ENCODE results near the gene CHD9.
A peak's percentile ranks its signal among the peaks of the same experiment; 100 is the strongest.
"Not testable (repeated sequence)": the region's sequence is repeated elsewhere in the genome, so short reads cannot be mapped to it uniquely, and the experiment has no call there.

Gene CHD9

DNA sequence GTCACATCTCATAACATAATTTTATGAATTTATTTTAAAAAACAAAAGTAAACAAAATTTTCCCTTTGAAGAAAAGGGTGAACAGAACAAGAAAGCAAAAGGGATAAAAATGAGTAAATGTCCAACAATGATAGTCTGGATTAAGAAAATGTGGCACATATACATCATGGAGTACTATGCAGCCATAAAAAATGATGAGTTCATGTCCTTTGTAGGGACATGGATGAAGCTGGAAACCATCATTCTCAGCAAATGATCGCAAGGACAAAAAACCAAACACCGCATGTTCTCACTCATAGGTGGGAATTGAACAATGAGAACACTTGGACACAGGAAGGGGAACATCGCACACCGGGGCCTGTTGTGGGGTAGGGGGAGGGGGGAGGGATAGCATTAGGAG, 3.5 kb upstream of the CHD9 start:
- DNase-seq = not testable (repeated sequence)

DNA sequence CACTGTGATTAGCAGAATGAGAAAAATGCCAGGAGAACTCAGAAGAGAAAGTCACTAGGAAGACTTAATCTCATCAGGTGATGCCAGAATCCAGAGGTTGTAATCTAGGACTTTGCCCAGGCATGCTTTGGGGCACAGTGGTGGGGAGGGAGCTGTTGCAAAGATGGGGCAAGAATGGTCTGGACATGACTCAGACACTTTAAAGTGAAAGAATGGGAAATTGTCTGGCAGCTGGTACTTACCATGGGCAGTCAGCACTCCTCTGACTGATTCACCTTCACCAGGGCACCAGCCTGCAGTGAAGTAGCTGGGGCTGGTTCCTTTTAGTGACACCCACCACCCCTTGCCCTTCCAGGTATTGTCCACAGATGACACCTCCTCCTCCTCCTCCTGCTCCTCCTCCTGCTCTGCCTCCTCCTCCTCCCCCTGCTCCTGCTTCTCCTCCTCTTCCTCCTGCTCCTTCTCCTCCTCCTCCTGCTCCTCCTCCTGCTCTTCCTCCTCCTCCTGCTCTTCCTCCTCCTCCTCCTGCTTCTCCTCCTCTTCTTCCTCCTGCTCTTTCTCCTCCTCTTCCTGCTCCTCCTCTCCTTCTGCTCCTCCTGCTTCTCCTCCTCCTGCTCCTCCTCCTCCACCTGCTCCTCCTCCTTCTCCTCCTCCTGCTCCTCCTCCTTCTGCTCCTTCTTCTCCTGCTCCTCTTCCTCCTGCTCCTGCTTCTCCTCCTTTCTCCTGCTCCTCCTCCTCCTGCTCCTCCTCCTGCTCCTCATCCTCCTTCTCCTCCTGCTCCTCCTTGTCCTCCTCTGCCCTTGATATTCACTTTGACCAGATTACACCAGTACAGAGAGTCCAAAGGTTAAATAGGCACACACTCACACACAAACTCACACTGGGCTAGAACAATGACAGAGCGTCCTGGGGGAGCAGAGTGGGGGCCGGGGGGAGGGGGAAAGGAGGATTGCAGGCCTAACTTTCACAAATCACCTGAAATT, 2.0 kb upstream of the CHD9 start, which contains the start of gene CHD9NB:
TSS of gene CHD9NB (minus strand) at position 379 of the 983 bp plus-strand sequence. CDS start 8,739 bp downstream, outside the sequence.
- peak; percentile 66 to 87 for DNase-seq

DNA sequence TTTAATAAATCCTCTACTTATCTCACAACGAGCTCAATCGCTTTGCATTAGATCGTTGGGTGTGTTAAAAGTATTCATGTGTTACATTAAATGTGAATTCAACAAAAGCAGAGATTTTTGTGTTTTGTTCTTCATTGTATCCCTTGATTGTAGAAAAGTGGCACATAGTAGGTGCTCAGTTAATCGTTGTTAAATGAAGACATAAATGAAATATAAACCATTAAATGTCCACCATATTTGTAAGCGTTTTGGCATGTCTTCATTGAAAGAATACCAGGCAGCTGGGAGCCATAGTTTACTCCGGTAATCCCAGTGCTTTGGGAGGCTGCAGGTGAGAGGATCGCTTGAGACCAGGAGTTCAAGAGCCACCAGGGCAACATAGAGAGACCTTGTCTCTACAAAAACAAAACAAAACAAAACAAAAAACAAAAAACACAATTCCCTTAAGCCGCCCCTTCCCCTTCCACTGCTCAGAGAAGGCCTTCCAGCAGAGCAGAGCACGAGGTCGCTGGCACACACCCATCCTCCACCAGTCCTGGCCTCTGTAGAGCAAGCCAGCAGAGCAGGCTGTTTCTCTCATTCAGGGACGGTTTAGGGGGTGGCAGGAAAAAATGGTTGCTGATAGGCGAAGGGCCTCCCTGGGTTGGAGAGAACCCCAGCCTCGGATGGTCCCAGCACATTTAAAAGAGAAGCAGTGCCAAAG, 673 bp upstream of the CHD9 start:
- no peak for DNase-seq

DNA sequence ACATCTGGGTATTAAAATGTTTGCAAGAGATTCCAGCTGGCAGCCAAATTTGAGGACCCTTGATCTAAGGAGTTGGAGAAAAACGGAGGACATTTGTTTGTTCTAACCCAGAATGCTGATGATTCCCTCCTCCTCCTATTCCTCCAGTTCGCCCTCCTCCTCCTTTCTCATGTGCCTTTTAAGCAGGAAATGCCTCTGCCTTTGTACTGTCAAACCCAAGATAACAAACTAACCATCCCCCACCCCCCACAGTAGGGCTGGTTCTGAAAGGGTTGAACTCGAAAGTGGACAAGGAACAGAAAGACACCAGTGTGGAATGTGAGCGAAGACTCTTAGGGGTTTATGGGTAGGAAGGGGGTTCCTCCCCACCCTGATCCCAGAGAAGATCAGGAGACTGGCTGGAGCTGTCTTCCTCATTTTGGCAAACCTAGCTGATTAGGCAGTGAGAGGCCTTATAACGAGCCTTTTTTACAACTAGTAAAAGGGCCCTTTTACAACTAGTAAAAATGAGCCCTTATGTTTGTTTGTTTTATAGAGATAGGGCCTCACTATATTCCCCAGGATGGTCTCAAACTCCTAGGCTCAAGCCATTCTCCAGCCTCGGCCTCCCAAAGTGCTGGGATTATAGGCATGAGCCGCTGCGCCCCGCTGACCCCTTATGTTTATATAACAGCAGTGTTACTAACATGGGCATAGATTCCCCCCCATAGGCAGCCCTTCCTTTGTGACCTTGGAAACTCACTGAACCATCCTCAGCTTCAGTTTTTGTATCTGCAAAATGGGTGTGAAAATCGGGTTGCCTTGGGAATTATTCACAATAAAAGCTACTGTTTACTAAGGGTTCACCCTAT, 975 bp downstream of the CHD9 start:
- peak; percentile 38 to 45 for DNase-seq

- no peak for DNase-seq
Measured at GRCh38 chr16:53056392-53056881, 1.6 kb downstream of the CHD9 start.

- no peak for DNase-seq
Measured at GRCh38 chr16:53057658-53058057, 2.9 kb downstream of the CHD9 start.

DNA sequence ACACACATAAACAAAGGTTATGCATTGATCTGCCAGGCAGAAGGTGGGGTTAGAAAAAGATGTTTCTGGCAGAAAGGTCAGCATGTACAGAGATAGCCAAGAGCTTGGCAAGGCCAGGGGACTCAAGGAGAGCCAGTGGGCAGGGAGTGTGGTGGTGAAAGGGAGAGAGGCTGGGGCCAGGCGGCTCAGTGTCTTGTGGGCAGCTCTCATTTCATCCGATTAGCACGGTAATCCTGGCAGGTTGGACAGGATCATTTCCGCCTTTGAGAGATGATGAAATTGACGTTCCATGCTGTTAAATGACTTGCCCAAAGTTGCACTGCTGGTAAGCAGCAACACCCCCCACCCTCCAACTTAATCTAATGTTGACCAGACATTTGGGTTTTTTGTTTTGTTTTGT, 3.6 kb downstream of the CHD9 start:
- DNase-seq = no peak

DNA sequence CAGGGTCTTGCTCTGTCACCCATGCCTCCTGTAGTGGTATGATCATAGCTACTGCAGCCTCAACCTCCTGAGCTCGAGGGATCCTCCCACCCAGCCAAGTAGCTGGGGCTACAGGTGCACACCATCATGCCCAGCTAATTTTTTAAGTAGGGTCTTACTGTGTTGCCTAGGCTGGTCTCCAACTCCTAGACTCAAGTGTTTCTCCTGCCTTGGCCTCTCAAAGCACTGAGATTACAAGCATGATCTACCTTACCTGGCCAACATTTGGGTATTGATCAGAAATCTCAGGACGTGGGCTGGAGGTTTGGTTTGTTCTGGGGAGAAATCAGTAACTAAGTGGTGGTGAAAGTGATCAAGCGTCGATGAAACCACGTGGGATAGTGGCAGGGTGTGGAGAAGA, 4.1 kb downstream of the CHD9 start:
- no peak for DNase-seq

DNA sequence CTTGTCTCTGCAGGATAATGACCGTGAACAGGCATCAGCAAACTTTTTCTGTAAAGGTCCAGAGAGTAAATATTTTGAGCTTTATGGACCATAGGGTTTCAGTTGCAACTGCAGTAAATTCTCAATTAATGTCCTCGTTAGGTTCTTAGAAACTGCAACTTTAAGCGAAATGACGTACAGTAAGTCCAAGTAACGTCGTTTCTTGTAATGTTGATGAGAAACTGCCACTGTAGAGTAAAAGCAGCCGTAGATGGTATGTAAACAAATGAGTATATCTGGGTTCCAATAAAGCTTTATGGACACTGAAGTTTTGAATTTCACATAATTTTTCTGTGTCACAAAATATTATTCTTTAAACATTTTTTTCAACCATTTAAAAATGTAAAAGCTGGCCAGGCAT, 4.9 kb downstream of the CHD9 start:
- no peak for DNase-seq

GRCh38 chr16:53061256-53061655, 6.5 kb downstream of the CHD9 start:
- no peak for DNase-seq

DNA sequence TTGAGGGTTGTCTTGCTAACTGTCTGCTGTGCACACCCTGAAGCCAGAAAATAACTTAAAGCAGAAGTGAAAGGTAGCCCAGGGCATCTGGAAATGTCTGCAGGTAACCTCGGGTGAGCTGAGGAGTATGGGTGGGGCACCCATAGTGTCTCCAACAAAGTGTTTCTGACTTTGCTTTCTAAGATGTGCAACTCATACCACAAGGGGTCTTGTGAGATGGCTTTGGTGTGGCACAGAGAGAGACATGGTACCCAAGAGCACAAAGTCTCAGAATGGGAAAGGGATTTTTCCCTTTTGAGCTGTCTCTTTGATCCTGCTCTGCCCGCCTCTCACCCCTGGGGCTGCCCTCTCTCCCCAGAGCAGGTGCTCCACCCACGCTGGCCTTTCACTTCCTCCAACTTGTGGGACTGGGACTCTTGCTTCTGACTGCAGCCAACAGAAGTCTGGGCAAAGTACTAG, 6.9 kb downstream of the CHD9 start:
- DNase-seq = peak; percentile 71 to 79

- DNase-seq = no peak
Measured at GRCh38 chr16:53064081-53064578, 9.3 kb downstream of the CHD9 start.

- DNase-seq = no peak
Measured at GRCh38 chr16:53065461-53066061, 10.8 kb downstream of the CHD9 start.

DNA sequence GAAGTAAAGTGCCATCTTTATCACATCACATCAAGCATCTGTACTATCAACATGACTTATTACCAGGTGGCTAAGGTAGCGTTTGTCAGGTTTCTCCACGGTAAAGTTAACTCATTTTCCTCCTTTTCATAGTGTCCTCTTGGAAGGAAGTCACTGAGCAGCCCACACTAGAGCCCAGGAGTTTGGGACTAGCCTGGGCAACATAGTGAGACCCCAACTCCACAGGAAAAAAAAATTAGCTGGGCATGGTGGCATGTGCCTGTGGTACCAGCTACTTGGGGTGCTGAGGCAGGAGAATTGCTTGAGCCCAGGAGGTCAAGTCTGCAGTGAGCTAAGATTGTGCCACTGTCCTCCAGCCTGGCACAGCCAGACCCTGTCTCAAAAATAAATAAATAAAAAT, 12.9 kb downstream of the CHD9 start:
- no peak for DNase-seq

GRCh38 chr16:53068423-53068833, 13.6 kb downstream of the CHD9 start:
- DNase-seq = no peak

DNA sequence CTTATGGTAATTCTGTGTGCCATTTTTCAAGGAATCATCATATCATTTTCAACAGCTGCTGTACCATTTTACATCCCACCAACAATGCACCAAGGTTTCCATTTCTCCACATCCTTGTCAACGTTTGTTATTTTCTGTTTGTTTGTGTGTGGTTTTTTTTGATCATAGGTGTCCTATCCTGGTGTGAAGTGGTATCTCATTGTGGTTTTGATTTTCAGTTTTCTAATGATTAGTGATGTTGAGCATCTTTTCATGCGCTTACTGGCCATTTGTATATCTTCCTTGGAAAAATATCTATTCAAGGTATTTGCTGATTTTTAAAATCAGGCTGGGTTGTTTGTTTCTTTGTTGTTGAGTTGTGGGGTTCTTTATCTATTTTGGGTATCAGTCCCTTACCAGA, 15.0 kb downstream of the CHD9 start:
- DNase-seq = no peak

DNA sequence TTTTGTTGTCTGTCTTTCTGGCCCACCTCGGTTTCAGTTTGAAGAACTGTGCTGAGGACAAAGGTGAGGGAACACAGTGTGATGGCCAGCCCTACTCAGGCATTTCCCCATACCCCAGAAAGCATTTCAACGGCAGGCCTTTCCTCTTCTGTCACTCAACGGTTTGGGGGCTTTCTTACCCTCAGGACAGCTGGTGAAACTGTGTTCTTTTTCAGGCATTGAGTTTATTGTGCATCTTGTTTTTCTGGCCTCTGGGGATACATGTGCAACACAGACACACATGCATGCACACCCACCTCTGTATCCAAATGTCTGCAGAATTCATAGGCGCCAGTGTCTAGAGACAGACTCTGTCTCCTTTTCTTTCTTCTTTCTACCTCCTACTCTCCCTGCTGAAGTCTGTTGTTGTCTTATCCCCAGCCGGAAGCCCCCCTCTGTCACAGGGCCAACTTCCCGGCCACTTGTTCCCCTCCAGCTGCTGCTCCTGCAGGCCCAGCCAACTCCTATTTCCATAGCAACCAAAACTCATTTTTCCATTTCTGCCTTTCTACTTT, 17.0 kb downstream of the CHD9 start:
- peak in 1 of 2 donors; percentile 35 for DNase-seq

GRCh38 chr16:53073022-53073421, 18.2 kb downstream of the CHD9 start:
- no peak for DNase-seq

- DNase-seq = not testable (repeated sequence)
Measured at GRCh38 chr16:53074296-53074695, 19.5 kb downstream of the CHD9 start.

- DNase-seq = peak; percentile 80 to 83
Measured at GRCh38 chr16:53075461-53075860, 20.7 kb downstream of the CHD9 start.

DNA sequence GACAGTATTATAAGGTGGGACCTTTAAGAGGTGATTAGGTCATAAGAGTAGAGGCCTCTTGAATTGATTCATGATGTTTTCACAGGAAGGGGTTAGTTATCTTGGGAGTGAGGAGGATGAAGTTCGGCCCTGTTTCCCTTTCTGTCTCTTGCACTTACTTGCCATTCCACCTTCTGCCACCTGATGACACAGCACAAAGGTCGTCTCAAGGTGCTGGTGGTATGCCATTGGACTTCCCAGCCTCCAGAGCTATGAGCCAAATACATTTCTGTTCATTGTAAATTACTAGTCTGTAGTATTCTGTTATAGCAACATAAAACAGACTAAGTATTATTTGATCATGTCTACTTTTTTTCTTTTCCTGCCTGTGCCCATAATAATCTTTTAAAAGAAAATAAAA, 23.5 kb downstream of the CHD9 start:
- DNase-seq = no peak
